Activated T-cell treated with anti-CD3 and anti-CD28 coated beads for 1 hour (primary cell): ENCODE results near the gene AWAT2.

Experiments used
- DNase-seq: peaks from one replicate; pipeline ENCODE4 v3.0.0-alpha.2; 2020; ENCODE audit warnings: low read depth

Gene AWAT2, protein sequence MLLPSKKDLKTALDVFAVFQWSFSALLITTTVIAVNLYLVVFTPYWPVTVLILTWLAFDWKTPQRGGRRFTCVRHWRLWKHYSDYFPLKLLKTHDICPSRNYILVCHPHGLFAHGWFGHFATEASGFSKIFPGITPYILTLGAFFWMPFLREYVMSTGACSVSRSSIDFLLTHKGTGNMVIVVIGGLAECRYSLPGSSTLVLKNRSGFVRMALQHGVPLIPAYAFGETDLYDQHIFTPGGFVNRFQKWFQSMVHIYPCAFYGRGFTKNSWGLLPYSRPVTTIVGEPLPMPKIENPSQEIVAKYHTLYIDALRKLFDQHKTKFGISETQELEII

DNA sequence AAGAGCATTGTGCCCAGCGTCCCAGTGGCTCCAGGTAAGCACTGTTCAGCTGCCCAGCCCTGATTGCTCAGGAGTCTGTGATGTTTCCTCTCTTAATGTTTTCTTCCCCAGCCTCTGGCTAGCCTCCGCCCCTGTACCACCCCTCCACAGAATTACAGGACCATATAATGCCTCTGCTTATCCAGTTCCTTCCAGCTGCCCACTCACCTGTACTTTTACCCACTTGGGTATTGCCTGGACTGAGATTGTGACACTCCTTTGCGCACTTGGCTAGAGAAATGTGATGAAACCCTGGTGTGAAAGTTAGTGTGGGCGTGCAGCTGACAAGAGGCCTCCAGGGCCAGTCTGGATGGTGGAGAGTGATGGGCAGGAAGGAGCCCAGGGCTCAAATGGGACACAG is at the start of gene AWAT2:
TSS of gene AWAT2 (minus strand) at position 14 of the 400 bp plus-strand sequence. CDS start at position 8, 6 bp downstream.
- no peak for DNase-seq

DNA sequence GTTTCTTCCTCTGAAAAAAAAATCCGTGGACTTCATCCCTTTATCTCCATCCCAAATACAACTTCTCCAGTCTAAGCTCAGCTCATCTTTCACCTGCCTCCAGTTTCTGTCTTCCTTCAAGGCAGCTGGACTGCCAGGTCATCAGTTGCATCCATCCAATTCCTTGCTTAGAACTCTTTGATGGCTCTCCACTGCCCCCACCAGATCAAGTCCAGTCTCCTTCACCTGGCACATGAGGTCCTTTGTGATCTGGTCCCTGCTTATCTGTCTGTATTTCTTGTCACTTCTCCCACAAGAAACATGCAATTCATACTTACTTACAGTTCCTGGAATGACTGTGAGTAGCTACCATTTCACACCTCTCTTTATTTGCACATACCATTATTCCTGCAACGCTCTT is 46.3 kb upstream of the AWAT2 start:
- DNase-seq: no peak

DNA sequence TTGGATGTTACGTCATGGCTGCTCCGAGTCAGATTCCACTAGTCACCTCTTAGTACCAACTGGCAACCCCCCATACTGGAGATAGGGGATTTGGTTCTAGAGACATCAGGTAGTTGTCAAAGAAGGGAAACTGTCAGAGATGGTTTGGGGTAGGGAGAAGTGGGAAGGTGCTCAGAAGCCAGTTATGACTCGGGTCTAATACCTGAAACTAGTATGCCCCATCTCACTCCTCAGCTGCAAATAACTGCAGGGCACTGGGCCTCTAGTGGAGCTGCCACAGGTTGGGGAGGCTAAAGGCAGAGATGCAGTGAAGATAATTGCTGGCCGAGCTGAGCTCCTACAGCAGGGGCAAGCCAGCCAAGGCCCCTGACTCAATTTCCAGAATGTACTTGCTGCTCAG is 42.5 kb upstream of the AWAT2 start:
- DNase-seq: no peak

DNA sequence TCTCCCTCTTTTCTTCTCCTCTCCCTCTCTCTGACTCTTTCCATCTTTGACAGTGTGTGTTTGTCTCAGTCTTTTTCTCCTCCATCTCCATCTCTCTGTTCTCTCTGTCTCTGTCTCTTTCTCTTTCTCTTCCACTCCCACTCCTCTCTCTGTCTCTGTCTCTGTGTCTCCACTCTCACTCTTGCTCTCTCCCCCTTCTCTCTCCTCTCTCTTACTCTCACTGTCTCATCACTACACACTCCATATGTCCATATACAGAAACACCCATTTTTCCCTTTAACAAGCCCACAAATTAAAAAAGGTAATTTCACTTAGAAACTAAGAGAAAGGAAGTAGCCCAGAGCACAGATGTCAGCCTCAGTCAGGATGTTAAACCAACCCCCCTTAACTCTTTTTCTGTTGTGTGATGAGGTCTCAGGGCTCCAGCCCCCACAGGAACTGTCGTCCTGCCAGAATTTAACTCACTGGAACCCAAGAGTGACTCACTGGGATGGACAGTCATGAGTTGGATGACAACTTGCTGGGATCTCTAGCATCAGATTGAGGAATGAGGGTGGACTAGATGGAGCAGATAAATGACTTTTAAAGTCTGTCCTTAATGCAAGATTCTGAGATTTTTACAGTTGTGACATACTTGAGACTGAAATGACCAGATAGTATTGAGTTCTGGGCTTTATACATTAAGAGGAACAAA is 40.0 kb upstream of the AWAT2 start:
- no peak for DNase-seq

DNA sequence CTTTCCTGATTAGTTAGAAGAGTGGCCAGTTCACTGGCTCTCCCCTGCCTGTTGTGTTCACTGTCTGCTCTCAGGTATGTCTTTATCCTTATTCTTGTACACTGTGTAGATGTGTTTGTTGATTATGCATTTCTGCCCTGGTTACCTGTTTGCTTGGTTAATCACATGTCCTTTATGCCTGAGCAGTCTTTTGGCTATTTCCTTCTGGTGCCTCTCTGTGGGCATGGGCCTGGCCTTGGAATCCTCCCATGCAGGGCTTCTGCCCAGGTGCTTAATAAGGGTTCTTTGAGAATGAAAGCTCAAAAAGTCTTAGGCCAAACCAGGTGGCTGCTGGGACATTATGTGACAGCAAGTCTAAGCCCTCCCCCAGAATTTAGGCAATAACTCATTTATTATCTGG is 39.0 kb upstream of the AWAT2 start:
- no peak for DNase-seq

DNA sequence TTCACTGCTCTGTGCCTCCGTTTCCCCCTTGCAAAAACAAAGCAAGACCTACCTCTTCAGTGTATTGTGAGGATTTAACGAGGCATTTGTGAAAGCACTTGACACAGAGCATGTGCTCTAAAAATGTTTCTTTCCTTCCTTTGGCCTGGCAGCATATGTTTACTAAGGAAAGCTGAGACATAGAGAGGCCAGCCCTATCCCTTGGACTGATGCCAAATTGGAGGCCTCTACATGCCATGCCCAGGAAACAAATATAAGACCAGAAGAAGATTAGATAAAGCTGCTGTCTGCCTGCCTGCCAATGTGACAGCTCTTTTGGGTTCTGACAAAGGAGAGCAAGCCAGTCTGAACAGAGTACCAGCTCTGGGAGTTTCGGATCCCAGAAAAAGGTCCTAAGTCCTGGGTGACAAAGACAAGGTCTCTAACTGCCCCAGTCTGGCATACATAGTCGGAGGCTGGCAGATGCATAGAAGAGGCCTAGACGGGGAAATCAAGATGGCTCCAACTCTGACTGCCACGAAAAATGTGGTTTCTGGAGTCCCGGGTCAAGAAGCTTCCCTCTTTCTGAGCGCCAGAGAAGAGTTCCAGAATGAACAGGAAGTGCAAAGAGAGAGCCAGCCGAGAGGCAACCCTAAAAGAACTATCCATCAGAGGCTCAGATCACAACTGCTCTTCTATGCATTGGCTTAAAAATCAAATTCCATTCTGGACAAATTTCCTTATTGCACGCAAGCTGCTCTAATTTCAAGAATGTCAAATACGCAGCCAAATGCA is 38.3 kb upstream of the AWAT2 start:
- no peak for DNase-seq

DNA sequence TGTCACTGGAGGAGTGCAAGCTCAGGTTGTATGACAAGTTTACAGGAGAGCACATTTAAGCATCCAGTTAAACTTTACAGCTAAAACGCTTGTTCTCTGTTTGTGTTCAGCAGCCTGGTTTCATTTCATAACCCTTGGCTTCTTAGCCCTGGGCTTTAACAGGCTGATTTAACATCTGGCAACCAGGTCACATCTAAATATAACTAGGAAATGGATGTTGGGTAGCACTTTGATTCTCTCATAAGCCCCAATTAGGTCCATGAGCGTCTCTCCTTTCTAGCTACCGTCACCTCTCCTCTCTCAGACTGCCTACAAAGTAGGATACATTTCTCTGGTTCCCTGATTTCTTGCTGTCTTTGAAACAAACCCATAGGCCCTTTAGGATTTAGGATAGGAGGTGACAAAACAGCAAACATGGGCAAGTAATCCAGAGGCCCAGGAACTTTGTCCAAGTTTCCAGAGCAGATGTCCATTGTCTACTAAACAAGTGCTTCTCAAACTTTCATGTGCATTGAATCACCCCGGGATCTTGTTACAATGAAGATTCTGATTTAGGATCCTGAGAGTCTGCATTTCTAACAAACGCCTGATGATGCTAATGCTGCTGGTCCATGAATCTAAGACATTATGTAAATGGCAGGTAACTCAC is 35.0 kb upstream of the AWAT2 start:
- no peak for DNase-seq

DNA sequence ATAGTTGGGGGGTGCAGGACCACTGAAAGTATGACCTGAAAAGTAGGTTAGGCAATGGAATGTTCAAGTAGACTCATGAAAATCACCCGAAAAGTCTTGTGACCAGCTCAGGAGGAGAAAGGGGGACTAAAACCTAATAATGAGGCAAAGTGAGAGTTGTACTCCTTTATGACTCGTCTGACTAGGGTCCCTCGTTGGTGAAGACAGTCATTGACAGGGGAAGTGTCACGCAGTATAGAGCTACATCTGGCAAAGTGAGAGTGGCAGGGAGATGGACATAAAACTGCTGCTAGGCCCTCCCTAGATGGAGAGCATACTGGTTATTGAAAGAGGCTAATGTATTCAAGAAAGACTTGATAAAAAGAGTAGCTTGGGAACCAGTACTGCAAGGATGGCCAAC is 33.0 kb upstream of the AWAT2 start:
- no peak for DNase-seq

DNA sequence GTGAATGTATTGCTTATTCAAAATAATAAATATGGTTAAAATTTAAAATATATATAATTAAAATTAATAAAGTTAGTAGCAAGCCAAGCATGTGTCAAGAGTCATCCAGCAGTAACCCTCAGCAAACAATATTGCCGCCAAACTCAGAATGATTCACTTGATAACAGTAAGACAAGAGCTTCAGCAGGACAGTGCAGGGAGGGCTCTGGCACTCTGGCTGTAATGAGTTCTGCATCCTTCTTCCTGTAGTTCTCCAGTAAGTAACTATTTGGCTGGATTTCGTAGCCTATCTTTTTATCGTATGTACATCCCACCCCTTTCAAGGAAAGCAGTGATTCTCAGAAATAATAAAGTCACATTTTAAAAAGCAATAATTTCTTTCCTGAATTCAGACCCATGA is 30.1 kb upstream of the AWAT2 start:
- DNase-seq: no peak

DNA sequence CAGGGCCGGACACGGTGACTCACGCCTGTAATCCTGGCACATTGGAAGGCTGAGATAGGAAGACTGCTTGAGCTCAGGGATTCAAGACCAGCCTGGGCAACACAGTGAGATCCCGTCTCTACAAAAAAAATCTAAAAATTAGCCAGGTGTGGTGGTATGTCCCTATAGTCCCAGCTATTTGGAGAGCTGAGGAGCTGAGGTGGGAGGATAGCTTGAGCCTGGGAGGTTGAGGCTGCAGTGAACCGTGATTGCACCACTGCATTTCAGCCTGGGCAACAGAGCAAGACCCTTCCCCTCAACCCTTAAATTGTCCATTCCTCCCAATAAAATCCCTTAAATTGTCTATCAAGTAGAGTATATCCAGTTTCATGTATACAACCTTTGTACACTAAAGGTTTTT is 29.6 kb upstream of the AWAT2 start:
- DNase-seq: no peak

DNA sequence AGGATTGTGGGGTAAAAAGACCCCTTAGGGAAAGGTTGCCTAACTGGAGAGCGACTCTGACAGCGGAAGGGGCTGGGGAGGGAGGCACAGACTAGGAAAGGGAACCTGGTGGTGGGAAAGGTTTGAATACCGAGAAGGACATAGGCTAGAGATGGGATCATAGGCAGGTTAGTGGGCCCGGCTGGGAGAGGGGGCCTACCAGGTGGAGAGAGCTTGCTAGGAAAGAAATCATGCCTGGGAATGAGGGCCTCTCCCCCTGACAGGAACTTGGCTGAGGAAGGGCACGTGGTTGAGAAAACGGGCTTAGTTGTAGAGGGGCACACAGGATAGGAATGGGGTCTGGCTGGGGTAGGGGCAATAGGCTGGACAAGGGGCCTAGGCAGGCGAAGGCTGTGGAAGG is 16.9 kb upstream of the AWAT2 start:
- DNase-seq: no peak

DNA sequence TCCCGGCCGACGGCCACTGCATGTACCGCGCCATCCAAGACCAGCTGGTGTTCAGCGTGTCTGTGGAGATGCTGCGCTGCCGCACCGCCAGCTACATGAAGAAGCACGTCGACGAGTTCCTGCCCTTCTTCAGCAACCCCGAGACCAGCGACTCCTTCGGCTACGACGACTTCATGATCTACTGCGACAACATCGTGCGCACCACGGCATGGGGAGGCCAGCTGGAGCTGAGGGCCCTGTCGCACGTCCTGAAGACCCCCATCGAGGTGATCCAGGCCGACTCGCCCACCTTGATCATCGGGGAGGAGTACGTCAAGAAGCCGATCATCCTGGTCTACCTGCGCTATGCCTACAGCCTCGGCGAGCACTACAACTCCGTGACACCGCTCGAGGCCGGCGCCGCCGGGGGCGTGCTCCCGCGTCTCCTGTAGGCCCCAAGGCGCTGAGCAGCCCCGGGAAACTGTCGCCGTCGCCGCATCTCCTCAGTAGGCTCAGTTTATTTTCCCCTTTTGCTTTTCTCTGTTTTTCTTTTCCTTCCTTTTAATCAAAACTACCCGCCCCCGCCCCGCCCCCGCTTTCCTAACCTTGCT is 13.3 kb upstream of the AWAT2 start:
- no peak for DNase-seq

DNA sequence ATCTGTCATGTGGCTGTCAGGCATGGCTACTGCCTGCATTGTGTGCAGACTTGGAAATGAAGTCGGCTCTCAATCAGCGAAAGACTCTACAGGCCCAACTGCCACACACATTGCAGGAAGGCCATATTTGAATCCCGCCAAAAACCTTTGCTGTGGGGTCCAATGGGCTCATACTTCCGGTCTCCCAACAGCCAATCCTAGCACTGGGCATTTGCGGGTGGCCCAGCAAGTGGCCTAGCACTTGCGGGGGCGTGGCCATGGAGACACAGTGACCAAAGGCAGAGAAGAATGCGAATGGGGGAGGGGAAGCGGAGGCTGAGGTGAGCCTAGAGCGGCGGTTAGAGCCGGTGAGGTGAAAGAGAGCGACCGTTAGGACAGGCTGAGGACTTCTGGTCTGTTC is 12.3 kb upstream of the AWAT2 start, which contains the start of gene OTUD6A:
TSS of gene OTUD6A (plus strand) at position 382 of the 400 bp plus-strand sequence. CDS start 68 bp downstream, outside the sequence.
- no peak for DNase-seq

DNA sequence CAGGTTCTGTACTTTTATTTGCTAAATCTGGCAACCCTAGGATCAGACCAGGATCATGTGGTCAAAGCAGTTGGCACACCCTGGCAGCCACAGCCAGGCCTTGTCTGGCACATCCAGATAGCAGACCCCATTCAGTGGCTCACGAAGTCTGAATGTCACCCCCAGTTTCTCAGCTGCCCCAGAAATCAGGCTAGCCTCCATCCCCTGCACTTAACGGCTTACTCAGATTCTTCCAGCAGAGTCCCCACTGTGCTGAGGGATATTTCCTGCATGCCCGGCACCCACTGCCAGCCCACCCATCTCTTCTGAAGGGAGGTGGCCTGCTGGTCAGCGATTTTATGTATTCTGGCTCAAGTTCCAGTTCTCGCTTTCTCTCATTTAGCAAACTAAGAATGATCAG is 4.7 kb upstream of the AWAT2 start:
- DNase-seq: no peak

DNA sequence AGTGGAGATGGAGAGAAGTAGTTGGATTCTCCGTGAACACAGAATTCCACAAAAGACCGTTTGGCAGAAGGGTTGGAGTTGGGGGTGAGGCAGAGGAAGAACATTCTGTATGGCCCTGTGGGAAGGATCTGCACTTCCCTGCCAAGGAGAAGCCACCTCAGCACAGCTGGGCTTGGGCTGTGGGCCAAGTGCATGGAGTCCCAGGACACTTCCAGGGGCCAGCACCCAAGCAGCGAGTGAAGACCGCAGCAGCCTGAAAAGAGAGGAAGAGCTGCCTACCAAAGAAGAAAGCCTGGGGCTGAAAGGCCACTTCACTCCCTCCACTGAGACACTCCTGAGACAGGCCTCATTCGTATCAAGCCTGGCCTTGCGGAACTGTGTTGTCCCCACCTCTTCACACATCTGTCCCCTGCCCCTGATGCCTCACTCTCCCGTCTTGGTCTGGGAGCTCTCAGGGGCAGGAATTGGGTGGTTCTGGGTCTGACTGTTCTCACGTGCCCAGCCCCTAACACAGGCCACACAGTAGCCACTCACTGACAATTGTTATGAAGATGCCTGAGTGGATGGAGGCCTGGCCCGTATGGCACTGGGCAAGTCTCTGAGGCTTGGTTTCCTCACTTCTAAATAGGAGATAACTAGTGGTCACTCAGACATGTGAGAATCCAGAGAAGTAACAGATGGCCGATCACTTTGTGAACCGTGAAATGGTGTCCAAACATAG is 3.3 kb upstream of the AWAT2 start:
- no peak for DNase-seq

DNA sequence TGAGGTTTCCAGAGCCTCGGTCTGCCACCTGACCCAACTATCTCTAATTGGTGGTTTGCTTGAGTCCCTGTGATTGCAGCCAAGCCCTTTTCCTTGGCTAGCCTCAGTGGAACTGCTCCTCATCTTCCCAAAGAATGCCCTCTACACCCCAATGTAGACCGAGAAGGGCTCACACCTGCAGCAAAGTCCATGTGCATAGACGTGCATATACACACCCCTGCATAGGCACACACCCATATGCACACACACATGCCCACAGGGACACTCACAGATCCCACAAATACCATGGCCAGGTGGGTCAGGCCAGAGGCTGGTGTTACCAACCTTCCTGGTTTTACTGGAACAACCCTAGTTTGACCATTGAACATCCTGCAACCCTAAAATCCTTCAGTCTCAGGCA is 332 bp downstream of the AWAT2 start:
- no peak for DNase-seq

DNA sequence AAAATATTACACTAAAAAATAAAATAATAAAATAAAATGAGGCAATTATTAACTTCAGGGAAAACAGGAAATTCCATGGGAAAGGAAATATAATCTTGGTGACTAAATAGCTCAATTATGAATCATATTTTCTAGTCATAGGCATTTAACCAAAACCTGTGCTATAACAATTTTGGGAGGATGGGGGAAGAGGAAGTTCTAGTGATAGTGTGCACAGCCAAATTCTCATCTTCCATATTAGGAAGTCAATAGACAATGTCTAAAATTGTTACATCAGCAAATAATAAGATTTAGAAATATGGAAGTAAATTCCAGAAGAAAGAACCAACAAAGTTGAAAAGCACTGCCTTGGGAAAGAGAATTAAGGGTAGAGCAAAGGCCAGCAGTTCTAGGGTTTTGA is 2.8 kb downstream of the AWAT2 start:
- DNase-seq: no peak

DNA sequence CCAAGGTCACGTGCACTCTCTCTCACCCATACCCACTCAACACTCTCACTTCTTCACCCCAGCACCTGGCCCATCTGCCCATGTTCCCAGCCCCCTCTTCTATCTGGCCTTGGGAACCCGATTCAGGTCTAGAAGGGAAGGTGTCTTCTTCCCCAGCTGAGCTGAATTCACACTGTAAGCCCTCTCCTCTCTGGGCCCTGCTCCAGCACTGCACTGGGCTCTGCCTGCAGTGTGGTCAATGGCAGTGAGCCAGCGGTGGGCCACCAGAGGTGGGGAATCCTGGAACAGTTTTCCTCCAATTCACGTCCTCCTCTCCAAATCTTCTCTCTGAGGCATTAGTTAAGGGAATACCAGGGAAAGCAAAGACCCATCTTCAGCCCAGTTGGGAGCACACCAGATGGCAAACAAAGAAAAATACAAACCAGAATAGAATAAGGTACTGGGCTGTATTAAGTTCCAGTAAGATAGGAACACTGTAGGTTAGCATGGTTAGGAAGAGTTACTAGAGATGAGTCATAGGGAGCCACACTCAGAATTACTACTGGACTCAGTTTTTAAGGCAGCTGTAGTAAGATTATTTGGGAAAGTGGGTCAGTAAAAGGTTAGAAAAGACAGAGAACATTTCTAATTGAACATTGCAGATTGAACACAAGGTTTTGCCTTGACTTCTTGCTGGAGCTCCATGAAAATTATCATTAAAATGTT is 5.0 kb downstream of the AWAT2 start:
- no peak for DNase-seq

DNA sequence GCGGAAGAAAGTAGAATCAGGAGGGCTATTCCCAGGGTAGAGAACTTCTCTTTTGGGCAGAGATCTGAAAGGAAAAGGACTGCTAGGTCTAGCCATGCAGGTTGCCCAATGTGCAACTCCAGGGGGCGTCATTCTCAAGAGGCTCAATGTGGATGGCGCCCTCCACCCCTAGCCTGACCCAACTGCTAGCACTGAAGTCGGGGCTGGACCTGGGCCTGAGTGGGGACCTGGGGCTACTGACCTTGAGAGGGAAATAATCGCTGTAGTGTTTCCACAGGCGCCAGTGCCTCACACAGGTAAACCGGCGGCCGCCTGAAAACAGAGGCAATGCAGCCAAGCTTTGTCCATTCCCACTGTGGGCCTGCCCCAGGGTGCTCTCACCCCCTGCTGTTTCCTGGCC is 6.1 kb downstream of the AWAT2 start:
- no peak for DNase-seq
